Small intestine (tissue), 7 donors: Measurements from ENCODE around the gene SKI. TPM values are rescaled to one million over a fixed set of nuclear protein-coding genes. Genes with fewer than 3 reads are reported as not detected.
A peak's percentile ranks its signal among the peaks of the same experiment; 100 is the strongest.

Experiments used
- DNase-seq, 2 donors: peaks; one replicate each; pipeline versions ENCODE4 v3.0.0 to v3.0.0-alpha.2; 2013
- FAIRE-seq: peaks from 2 replicates; lab custom pipeline; 2012; peaks lifted over from hg19 to GRCh38; lab: Jason Lieb, UNC
- H3K27ac ChIP-seq, 3 donors: one replicate each; pipeline ENCODE4 v1.5.1; 2013; ENCODE audit warnings: low read length in 2 of 3, mild to moderate bottlenecking in 2 of 3, control low read depth in 1 of 3, inconsistent platforms in 1 of 3, low read depth in 1 of 3, moderate library complexity in 1 of 3
- H3K27me3 ChIP-seq, 3 donors: one replicate each; pipeline ENCODE4 v1.6.1; 2013; ENCODE audit warnings: low read length in 3 of 3, inconsistent platforms in 1 of 3; ENCODE audit not compliant: control insufficient read depth in 3 of 3, insufficient read depth in 3 of 3
- H3K36me3 ChIP-seq, 3 donors: one replicate each; pipeline ENCODE4 v1.6.1; 2013; ENCODE audit warnings: low read length in 3 of 3, inconsistent platforms in 1 of 3, low read depth in 1 of 3, mild to moderate bottlenecking in 1 of 3, moderate library complexity in 1 of 3; ENCODE audit not compliant: control insufficient read depth in 3 of 3, insufficient read depth in 2 of 3
- H3K4me1 ChIP-seq, 3 donors: one replicate each; pipeline ENCODE4 v1.6.1; 2013; ENCODE audit warnings: low read length in 2 of 3, inconsistent platforms in 1 of 3, low read depth in 1 of 3, mild to moderate bottlenecking in 1 of 3, moderate library complexity in 1 of 3; ENCODE audit not compliant: control insufficient read depth in 3 of 3, insufficient read depth in 2 of 3
- H3K4me3 ChIP-seq, 3 donors: one replicate each; pipeline ENCODE4 v1.5.1; 2013; ENCODE audit warnings: low read length in 3 of 3, control low read depth in 1 of 3, inconsistent platforms in 1 of 3, low read depth in 1 of 3, mild to moderate bottlenecking in 1 of 3, moderate library complexity in 1 of 3
- H3K9me3 ChIP-seq, 2 donors: one replicate each; pipeline ENCODE4 v1.6.1; 2013; ENCODE audit warnings: low read depth in 1 of 2, low read length in 1 of 2; ENCODE audit not compliant: control insufficient read depth in 2 of 2, insufficient read depth in 1 of 2
- WGBS, 3 donors: extraction: QIAGEN DNeasy Blood & Tissue Kit; methylation state at CpG; one replicate each; pipeline ENCODE4 v1.1.7; 2013; 5-methylcytosine and 5-hydroxymethylcytosine counted together
- polyA plus RNA-seq, 4 donors: library from polyadenylated mRNA; stranded (reverse) in 3 of 4; unstranded in 1 of 4; fragments of 200-250 nt in 3 of 4; fragments of 120-200 nt in 1 of 4; gene quantifications; one replicate each; pipeline versions ENCODE4 v1.2.1 to v1.2.3, GENCODE V29; 2013
- donor health status: healthy with polysubstance abuse.
- donor health status: control.
- donor health status: control.
- donor health status: Bipolar disorder and iron deficiency.
- donor health status: healthy.

SKI gene
- polyA plus RNA-seq, 4 donors, result 4.2 to 45.1 (median 11.6) TPM

DNA sequence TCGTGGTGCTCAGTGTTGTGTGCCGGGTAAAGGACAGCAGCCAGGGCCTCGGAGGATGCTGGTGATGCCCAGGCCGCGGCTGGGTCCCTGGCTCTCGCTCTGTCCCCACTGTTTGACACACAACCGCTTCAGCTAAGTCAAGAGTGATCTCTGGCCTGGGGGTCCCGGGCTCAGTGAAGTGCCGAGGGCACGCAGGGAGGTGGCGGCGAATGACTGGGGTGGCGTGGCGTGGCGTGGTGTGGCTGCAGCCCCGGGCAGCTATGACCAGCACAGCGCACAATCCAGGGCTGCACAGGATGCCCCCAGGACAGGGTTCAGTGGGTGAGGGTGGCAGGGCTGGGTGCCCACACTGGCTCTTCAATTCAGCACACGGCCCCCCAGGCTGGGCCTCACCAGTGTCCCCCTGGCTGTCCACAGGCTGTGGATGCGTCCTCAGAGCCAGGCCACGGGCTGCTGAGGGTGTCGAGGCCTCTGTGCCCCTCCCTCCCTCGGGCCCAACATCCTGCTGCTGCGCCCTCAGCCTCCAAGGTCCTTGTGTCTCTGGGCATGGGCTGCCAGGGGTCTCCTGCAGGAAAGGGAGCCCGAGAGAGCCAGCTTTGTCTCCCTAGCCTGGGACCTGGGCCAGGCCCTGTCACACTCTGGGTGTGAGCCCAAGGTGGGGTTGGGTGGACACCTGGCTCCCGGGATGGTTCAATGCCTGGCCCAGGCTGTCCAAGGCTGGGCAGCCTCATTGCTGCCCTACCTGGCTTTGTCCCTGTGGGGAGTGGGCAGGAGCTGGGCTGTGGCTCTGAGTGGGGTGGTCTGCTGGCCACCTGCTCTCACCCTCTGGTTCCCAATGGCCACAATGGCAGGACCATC lies 12.0 kb upstream of the SKI start:
- peaks cover 3 to 31% (median 5%) of the 10 kb centered on the region in 3 donors for H3K4me1 ChIP-seq
- WGBS, 3 donors, result 79 to 91% (median 91%) methylated on average over 19 to 25 of the region's 25 CpGs
- no peak for DNase-seq
- H3K36me3 ChIP-seq, result no peaks in the 10 kb centered on the region
- no peak overlapping the region for H3K27ac ChIP-seq
- H3K9me3 ChIP-seq, result peaks cover 0 to 4% of the 10 kb centered on the region in 2 donors
- no peaks in the 10 kb centered on the region for H3K27me3 ChIP-seq
- FAIRE-seq, result no peak
- no peak overlapping the region for H3K4me3 ChIP-seq

DNA sequence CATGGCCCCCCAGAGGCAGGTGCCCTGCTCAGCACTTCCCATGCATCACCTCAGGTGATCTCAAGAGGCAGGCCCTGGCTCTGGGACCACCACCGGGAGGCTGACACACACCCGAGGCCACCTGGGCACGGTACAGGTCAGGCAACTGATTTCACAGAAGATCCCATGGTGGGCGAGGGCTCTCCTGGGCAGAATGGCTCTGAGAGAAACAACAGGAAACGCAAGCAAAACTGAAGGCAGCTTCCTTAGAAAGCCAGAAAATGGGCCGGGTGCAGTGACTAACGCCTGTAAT lies 11.4 kb upstream of the SKI start:
- no peak for FAIRE-seq
- DNase-seq, result no peak

DNA sequence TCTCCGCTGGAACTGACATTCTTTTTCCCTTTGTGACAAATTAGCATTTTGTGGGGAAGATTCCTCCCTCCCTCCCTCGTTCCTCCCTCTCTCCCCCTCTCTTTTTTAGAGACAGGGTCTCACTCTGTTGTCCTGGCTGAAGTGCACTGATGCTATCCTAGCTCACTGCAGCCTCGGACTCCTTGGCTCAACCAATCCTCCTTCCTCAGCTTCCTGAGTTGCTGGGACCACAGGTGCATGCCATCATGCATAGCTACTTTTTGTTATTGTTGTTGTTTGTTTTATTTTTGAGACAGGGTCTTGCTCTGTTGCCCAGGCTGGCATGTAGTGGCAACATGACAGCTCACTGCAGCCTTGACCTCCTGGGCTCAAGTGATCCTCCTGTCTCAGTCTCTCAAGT lies 6.8 kb upstream of the SKI start:
- DNase-seq, result no peak
- H3K27ac ChIP-seq, result no peak overlapping the region
- FAIRE-seq, result no peak
- H3K4me3 ChIP-seq, result no peak overlapping the region
- no peaks in the 10 kb centered on the region for H3K27me3 ChIP-seq
- H3K36me3 ChIP-seq, result no peaks in the 10 kb centered on the region
- peaks cover 0 to 4% of the 10 kb centered on the region in 2 donors for H3K9me3 ChIP-seq
- 74 to 88% (median 81%) methylated on average over 3 of the region's 3 CpGs for WGBS, 3 donors
- H3K4me1 ChIP-seq, result no peaks in the 10 kb centered on the region

More for the DNA sequence above, 11.4 kb upstream of the SKI start:
- H3K27ac ChIP-seq, result no peak overlapping the region
- H3K36me3 ChIP-seq, result no peaks in the 10 kb centered on the region
- 77 to 82% (median 79%) methylated on average over 7 of the region's 7 CpGs for WGBS, 3 donors
- H3K9me3 ChIP-seq, result peaks cover 0 to 4% of the 10 kb centered on the region in 2 donors
- peaks cover 3 to 31% (median 5%) of the 10 kb centered on the region in 3 donors for H3K4me1 ChIP-seq
- H3K27me3 ChIP-seq, result no peaks in the 10 kb centered on the region
- no peak overlapping the region for H3K4me3 ChIP-seq

DNA sequence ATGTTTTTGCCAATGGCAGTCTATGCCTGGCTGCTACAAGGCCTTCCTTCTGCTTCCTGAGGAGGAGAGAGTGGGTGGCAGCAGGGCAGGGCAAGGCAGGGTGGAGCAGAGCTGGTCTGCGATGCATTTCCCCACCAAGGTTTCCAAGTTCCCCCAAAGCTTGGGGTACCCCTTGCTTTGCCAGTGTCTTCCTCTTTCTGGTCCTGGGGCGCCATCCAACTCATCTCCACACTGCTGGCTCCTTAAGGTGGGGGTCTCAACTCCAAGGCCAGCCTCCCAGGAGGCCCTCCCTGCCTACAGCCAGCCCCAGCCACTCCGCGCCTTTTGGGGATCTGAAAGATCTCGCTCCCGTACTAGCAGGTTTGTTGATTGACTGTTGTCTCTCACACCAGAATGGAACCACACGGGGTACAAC lies 3.9 kb upstream of the SKI start:
- Histone ChIP-seq H3K4me3 (no peak overlapping the region), H3K4me1 (peaks cover 0 to 4% (median 2%) of the 10 kb centered on the region in 3 donors), H3K9me3 (peaks cover 0 to under 1% of the 10 kb centered on the region in 2 donors), H3K27ac (no peak overlapping the region), H3K36me3 (peaks cover 0 to 3% (median 0%) of the 10 kb centered on the region in 3 donors), H3K27me3 (no peaks in the 10 kb centered on the region)
- 82 to 87% (median 85%) methylated on average over 7 of the region's 7 CpGs for WGBS, 3 donors
- FAIRE-seq (no peak), DNase-seq (no peak)

DNA sequence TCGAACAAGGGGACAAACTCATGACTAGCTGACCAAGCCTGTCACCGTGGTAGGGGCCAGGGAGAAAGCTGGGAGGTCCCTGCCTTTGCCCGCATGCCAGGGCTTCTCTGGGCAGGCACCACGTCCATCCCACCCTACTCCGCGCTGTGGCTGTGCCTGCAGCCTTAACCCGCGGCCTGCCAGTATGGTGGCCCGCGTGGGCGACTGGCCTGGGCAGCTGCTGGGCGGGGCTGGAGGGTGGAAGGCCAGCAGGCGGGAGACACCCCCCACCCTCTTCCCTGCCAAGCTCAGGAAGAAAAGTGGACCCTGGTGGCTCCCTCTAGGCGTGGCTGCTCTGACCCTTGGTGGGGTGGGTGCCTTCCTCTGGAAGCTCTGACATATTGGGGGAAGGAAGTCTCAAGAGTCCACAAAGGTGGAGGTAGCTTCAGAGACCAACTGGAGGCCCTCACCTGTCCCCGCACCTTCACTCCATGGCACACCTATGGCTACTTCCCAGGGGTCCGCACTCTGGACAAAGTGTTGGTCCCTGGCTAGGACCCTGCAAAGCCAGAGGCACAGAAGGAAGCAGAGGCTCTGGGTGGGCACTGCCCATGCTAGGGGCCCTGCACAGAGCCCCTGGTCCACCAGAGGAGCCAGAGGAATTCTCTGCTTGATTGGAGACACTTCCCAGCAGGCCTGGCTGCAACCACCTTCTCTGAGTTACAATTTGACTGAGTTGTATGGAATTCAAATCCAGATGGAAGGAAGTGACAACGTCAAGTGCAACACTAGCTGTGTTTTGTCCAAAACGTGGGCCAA lies 3.3 kb upstream of the SKI start:
- Histone ChIP-seq H3K4me1 (peaks cover 0 to 4% (median 2%) of the 10 kb centered on the region in 3 donors), H3K27me3 (no peaks in the 10 kb centered on the region), H3K27ac (no peak overlapping the region), H3K36me3 (peaks cover 0 to 9% (median 0%) of the 10 kb centered on the region in 3 donors), H3K4me3 (no peak overlapping the region), H3K9me3 (no peaks in the 10 kb centered on the region)
- no peak for FAIRE-seq
- DNase-seq, result no peak
- 78 to 88% (median 83%) methylated on average over 17 to 18 of the region's 18 CpGs for WGBS, 3 donors

DNA sequence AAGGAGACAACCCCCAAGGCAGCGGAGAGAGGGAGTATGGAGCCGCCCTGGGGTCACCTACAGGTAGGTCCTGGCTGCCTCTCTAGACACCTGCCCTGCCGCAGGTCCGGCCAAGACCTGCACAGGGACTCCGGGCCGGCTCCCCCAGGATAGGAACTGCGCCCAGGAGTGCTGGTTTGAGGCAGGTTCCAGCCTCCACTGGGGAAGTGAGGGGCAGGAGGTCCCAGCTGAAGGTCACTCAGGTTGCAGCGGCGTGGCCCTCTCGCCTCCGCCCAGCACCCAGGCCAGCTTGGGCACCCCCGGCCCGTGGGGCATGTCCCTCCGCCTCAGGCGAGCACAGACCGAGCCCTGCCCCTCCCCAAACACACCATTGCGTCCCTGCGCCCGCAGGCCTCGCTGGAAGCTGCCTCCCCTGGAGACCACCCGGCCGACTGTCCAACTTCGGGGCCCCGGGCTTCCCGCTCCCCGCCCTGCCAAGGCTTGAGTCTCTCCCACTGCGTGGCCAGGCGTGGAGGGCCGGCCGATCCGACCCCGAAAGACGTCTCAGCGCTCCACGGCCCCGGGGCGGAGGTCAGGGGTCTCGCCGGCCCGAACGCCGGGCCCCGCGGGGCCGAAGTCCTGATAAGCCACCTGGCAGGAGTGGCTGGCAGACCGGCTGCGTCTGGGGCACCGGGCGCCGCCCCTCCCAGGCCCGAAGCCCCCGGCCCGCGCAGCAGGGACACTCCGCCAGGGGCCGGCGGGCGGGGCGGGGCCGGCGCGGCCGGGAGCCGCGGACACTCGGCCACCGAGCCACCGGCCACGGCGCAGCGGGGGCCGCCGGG lies 1.4 kb upstream of the SKI start:
- Histone ChIP-seq H3K4me3 (peak overlapping the region; percentile 43 to 84 (median 78)), H3K27ac (peak overlapping the region; percentile 97 to 98 (median 98)), H3K27me3 (no peaks in the 10 kb centered on the region), H3K4me1 (peaks cover 0 to 19% (median 5%) of the 10 kb centered on the region in 3 donors), H3K36me3 (peaks cover 0 to 27% (median 0%) of the 10 kb centered on the region in 3 donors), H3K9me3 (no peaks in the 10 kb centered on the region)
- peak in 1 of 2 donors; percentile 53 for DNase-seq
- no peak for FAIRE-seq
- 15 to 23% (median 17%) methylated on average over 50 to 73 of the region's 73 CpGs for WGBS, 3 donors

DNA sequence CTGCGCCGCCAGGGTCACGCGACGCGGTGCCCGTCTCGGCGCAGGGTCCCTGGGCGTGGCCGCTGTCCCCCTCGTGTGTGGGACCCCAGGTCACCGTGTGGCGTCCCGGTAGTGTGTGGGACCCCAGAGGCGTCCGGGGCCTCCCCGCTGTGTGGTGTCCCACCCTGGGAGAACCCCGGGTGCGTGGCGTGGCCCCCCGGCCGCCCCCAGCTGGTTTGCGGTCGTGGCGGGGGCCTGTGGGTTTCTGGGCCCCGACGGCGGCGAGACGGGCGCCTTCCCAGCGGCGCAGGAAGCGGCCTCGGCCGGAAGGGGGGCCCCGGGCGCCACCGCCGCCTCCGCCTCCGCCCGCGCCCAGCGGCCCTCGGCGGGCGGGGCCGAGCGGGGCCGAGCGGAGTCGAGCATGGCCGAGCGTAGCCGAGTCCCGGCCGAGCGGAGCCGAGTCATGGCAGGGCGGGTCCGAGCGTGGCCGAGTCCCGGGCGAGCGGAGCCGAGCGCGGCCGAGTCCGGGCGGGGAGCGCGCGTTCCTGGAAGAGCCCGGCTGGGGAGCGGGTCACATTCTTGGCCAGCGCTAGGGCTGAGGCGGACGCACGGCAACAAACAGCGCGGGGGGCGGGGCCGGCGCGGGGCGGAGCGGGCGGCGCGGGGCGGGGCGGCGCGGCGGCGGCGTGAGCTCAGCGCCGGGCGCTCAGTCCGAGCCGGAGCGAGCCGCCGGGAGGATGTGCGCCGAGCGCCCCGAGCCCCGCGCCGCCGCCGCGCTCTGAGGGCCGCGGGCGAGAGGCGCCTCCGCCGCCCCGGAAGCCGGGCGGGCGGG lies 568 bp upstream of the SKI start:
- DNase-seq (peak; percentile 95 to 99), FAIRE-seq (no peak)
- Histone ChIP-seq H3K9me3 (no peaks in the 10 kb centered on the region), H3K4me3 (peak overlapping the region; percentile 74 to 84 (median 78)), H3K4me1 (peaks cover 3 to 27% (median 5%) of the 10 kb centered on the region in 3 donors), H3K36me3 (peaks cover 0 to 34% (median 0%) of the 10 kb centered on the region in 3 donors), H3K27me3 (no peaks in the 10 kb centered on the region), H3K27ac (peak overlapping the region; percentile 97 to 98 (median 98))
- 0% methylated on average over 20 to 129 of the region's 129 CpGs for WGBS, 3 donors
